GM12865 (cell line): ENCODE results near the gene MADCAM1.
"Not testable (repeated sequence)": the region's sequence is repeated elsewhere in the genome, so short reads cannot be mapped to it uniquely, and the experiment has no call there.

Experiments
- DNase-seq: peaks from one replicate; pipeline ENCODE4 v3.0.0; 2010; ENCODE audit warnings: low read depth
- H3K4me3 ChIP-seq: 2 replicates; pipeline ENCODE4 v1.5.1; 2011; ENCODE audit warnings: mild to moderate bottlenecking, low read depth, low read length, control low read depth
- CTCF ChIP-seq: IDR thresholded peaks from 2 replicates; pipeline ENCODE4 v1.5.1; 2011; ENCODE audit warnings: low read length, control low read depth, low read depth, inconsistent platforms; ENCODE audit not compliant: insufficient read depth; ENCODE audit errors: missing control alignments

The MADCAM1 gene

GRCh38 chr19:478236-478903 is 17.9 kb upstream of the MADCAM1 start:
- no peak for DNase-seq

GRCh38 chr19:478976-479375 is 17.3 kb upstream of the MADCAM1 start:
- no peak overlapping the region for H3K4me3 ChIP-seq
- no peak for DNase-seq
- TF ChIP-seq CTCF: no peak

More at GRCh38 chr19:478236-478903, 17.9 kb upstream of the MADCAM1 start:
- no peak overlapping the region for H3K4me3 ChIP-seq
- TF ChIP-seq CTCF: no peak

GRCh38 chr19:480016-480855 is 16.1 kb upstream of the MADCAM1 start:
- TF ChIP-seq CTCF: no peak
- no peak for DNase-seq
- H3K4me3 ChIP-seq: no peak overlapping the region

GRCh38 chr19:481100-481499 is 15.2 kb upstream of the MADCAM1 start:
- DNase-seq, H3K4me3 ChIP-seq: not testable (repeated sequence)

GRCh38 chr19:482186-483041 is 13.9 kb upstream of the MADCAM1 start:
- no peak for DNase-seq
- TF ChIP-seq CTCF: no peak

GRCh38 chr19:483332-484072 is 12.8 kb upstream of the MADCAM1 start:
- no peak overlapping the region for H3K4me3 ChIP-seq
- TF ChIP-seq CTCF: no peak
- no peak for DNase-seq

More at GRCh38 chr19:482186-483041, 13.9 kb upstream of the MADCAM1 start:
- H3K4me3 ChIP-seq: no peak overlapping the region
